ENCODE results near the gene CNTNAP5.
A peak's percentile ranks its signal among the peaks of the same experiment; 100 is the strongest.
"Not testable (repeated sequence)": the region's sequence is repeated elsewhere in the genome, so short reads cannot be mapped to it uniquely, and the experiment has no call there.

Gene CNTNAP5

DNA sequence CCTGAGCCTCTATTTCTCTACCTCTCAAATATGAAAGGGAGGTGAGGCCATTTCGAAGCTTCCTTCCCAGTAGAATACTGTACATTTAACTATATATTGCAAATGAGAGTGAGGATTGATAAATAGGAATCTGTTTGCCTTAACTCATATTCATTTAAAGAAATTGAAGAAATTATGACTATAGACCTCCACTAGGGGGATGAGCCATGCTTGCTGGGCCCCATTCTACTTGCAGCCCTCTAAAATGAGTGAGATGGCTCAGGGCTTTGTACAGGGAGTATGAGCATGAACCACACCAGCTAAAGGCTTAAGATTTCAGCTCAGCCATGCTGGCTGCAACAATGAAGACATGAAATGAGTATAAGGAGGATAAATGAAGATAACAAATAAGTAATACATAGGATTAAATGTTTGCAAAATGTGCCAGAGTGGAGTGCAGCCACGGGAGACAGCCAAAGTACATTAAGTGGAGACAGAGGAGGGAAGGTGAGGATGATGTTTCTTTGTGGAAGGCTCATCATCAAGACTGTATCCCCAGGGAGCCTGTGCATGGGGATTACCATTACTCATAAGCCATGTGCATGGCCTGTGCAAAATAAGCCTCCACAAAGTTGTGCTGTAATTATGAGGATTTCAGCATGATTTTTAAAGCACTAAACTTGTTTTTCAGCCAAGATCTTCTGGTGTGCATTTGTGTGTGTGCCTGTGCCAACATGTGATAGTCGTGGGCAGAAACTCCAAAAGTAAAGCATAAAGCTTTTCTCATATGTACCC, 300.8 kb downstream of the CNTNAP5 start:
- no peak for DNase-seq

- DNase-seq: no peak
These were observed 302.2 kb downstream of the CNTNAP5 start for GRCh38 chr2:124327303-124327702.

DNA sequence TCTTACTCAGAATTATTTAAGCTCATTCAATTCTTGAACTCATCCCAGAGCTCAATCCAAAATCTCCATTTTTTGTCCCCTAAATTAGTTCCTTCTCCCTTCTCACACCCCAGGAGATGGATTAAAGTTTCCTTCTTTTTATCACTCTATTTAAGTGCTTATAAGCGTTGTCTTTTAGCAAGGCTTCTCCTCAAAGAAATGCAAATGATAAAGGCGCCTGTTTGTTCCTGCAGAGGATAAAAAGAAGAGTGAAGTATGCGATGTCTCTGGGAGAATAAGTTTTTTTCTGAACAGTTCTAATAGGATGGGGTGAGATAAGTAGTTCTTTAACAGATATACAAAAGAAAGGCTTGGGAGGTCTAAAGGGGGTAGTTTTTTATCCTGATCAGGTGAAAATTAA, 303.3 kb downstream of the CNTNAP5 start:
- no peak for DNase-seq

DNA sequence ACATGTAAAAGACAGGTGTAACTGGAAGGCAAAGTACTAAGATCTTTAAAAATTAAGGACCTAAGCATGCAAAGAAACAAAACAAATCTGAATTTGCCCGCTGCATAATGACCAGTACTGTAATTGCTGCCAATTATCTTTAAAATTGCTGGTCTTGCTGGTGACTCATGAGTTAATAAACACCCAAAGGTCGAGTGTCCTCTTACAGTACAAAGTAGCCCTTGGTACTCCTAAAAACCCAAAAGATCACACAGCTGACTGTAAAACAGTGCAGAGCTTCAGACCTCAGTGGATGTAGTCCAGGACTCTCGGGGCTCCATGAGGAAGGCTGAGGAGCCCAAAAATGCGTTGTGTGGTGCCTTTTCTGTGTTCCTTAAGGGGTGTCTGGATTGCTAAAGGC, 308.7 kb downstream of the CNTNAP5 start:
- no peak for DNase-seq

DNA sequence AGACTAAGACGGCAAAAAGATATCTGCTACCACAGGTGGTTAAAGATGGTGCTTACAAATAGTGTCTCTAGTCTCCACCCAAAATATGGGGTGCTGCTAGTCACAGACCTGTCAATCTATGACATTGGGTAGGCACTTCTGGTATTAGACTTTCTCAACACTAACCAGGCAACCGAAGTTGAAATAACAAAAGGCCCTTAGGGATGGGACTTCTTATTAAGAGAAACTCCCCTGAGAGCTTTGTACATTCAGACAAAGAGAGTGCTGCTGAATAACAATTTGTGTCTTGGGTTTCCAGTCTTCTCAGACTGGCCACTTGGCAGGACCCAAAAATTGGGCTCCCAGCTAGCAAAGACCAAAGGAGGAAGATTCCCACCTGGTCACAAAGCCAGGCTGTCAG, 310.0 kb downstream of the CNTNAP5 start:
- no peak for DNase-seq

- DNase-seq: no peak
These were observed 314.6 kb downstream of the CNTNAP5 start for GRCh38 chr2:124339709-124340108.

DNA sequence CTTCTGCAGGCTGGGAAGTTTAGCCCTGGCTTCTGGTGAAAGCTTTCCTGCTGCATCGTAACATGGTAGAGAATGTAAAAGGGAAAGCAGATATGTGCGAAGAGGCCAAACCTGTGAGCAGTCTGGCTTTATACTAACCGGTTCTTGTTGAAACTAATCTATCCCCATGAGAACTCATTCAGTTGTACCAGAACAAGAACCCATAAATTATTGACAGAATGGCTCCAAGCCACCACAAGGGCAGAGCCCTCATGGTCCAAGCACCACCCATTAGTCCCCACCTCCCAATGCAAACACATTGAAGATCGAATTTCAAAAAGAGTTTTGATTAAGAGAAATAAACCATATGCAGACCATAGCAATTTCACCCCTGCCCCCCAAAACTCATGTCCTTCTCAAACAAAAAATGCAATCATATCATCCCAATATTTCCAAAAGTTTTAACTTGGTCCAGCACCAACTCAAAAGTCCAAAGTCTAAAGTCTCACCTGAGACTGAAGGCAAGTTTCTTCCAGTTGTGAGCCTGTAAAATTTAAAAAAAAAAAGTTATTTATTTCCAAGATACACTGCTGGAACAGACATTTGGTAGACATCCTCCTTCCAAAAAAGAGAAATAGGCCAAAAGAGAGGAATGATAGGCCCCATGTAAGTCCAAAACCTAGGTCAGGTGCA, 318.9 kb downstream of the CNTNAP5 start:
- DNase-seq: no peak

- DNase-seq: no peak
These were observed 322.1 kb downstream of the CNTNAP5 start for GRCh38 chr2:124347209-124347608.

- no peak for DNase-seq
These were observed 328.6 kb downstream of the CNTNAP5 start for GRCh38 chr2:124353656-124354055.

GRCh38 chr2:124354466-124354865, 329.4 kb downstream of the CNTNAP5 start:
- DNase-seq: no peak

DNA sequence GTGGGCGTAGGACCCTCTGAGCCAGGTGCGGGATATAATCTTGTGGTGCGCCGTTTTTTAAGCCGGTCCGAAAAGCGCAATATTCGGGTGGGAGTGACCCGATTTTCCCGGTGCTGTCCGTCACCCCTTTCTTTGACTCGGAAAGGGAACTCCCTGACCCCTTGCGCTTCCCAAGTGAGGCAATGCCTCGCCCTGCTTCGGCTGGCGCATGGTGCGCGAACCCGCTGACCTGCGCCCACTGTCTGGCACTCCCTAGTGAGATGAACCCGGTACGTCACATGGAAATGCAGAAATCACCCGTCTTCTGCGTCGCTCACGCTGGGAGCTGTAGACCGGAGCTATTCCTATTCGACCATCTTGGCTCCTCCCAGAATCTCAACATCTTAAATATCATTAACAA, 336.9 kb downstream of the CNTNAP5 start:
- not testable (repeated sequence) for DNase-seq

GRCh38 chr2:124369181-124369580, 344.1 kb downstream of the CNTNAP5 start:
- no peak for DNase-seq

- no peak for DNase-seq
These were observed 355.2 kb downstream of the CNTNAP5 start for GRCh38 chr2:124380221-124380749.

GRCh38 chr2:124382067-124382618, 357.1 kb downstream of the CNTNAP5 start:
- DNase-seq: no peak

- DNase-seq: no peak
These were observed 370.9 kb downstream of the CNTNAP5 start for GRCh38 chr2:124395961-124396360.

- DNase-seq: no peak
These were observed 377.2 kb downstream of the CNTNAP5 start for GRCh38 chr2:124402274-124402673.

DNA sequence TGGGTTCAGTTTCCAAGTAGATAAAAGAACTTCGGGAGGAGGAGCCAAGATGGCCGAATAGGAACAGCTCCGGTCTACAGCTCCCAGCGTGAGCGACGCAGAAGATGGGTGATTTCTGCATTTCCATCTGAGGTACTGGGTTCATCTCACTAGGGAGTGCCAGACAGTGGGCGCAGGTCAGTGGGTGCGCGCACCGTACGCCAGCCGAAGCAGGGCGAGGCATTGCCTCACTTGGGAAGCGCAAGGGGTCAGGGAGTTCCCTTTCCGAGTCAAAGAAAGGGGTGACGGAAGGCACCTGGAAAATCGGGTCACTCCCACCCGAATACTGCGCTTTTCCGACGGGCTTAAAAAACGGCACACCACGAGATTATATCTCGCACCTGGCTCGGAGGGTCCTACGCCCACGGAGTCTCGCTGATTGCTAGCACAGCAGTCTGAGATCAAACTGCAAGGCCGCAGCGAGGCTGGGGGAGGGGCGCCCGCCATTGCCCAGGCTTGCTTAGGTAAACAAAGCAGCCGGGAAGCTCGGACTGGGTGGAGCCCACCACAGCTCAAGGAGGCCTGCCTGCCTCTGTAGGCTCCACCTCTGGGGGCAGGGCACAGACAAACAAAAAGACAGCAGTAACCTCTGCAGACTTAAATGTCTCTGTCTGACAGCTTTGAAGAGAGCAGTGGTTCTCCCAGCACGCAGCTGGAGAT, 382.9 kb downstream of the CNTNAP5 start:
- DNase-seq: not testable (repeated sequence)

- DNase-seq: no peak
These were observed 399.0 kb downstream of the CNTNAP5 start for GRCh38 chr2:124424074-124424473.

DNA sequence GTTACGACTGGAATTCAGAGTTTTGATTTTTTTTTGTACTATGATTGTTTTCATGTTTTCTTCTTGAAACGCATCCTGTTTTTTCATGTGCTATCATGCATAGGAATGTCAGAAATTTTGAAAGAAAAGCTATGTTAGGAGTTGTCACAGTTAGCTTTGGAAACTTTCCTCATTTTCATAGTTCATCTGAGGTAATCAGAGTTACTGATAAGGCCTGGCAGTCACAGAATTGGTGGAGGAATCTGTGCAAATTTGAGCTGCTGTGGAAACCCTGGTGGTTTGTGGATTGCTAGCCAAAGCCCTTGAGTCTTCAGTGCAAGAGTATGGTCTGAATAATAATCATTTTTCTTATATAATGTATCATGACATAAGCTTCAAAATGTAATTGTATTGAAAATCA, 401.0 kb downstream of the CNTNAP5 start:
- no peak for DNase-seq

DNA sequence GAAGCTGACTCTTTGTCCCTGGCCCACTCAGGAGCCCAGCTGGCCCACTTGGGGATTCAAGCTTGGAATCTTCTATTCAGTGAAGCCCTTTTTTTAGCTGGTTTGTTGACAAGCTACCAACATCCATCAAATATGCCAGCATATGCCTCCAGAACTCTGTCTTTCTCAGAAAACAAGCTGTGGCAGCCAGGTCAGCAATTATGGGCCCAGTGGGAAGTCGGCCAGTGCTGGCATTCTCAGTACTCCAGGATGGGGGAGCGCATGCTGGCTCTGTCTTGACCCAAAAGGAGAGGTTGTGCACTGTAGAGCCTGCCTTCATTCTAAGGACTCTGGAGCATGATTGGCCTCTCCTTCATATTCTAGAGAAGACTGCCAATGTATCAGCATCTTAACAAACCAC, 401.5 kb downstream of the CNTNAP5 start:
- peak in 3 of 14 donors; percentile 1 to 16 (median 3) for DNase-seq

DNA sequence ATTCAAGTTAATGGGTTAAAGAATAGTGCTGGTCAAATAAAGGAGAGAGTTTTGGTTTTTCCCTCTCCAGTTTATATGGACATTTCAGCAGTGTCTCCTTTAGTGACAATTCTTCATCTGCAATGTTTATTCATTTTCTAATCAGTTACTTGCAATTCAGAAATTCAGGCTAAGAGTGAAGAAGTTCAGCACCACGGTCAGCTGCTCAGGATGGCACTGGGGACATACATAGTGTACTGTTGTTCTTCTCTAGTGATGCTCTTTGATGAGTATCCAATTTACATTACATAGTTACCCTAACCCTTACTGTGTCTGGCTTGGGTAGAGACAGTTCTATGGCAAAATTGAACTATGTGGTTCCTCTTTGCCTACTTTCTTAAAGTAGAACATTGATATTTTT, 412.7 kb downstream of the CNTNAP5 start:
- DNase-seq: no peak

DNA sequence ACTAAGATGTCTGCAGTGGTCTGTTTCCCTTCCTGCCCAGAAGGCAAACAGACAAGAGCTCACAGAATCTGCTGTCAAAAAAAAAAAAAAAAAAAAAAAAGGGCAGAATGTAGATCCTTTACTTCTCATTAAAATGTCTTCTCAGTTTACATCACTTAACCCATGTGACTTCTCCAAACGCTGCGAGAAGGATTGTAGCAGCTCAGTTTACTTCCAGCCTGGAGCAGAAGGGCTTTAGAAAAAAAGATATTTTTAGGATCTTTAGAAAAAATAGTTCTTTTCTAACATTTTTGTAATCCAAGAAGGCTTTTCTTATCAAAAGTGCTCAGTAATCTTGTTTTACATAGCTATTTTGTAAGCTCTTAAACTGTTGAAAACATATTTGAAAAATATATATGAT, 425.4 kb downstream of the CNTNAP5 start:
- no peak for DNase-seq

DNA sequence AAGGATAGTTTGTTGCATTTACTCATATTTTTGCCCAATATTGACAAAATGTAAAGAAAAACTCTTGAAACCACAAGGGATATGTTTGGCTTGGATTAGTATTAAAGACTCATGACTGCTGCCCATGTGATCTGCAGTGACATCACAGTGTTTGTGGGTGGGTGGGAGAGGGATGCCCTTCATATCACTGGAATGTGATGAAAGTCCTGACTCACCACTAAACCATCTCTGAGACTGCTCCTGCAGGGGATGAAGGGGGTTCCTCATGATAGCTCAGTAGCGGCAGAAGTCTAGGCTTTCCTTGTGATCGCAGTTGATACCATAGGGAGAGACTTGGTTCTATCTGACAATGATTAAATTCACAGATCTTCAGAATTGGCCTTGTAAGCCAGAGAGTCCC, 451.2 kb downstream of the CNTNAP5 start:
- DNase-seq: no peak
